ENCODE results near the gene PITPNM1. TPM values are rescaled to one million over a fixed set of nuclear protein-coding genes. Genes with fewer than 3 reads are reported as not detected.

PITPNM1 gene
- total RNA-seq, 1 donor from 2014 or later, result 11.5 TPM

GRCh38 chr11:67455054-67455453, 50.1 kb downstream of the PITPNM1 start, which contains the start of gene CABP4:
TSS of gene CABP4 (plus strand) at chr11:67455354. CDS start at chr11:67455424, 70 bp downstream.
- Mint-ChIP-seq H3K9me3 (ENCODE audit: unreplicated experiment) (no peaks in the 10 kb centered on the region), H3K27ac (ENCODE audit: unreplicated experiment) (no peak within 1 kb of the TSS), H3K4me1 (ENCODE audit: unreplicated experiment) (peaks cover 2% of the 10 kb centered on the region), H3K27me3 (ENCODE audit: unreplicated experiment) (peaks cover 12% of the 10 kb centered on the region), H3K4me3 (ENCODE audit: unreplicated experiment) (peak within 1 kb of the TSS; percentile 62), H3K36me3 (ENCODE audit: low read depth, unreplicated experiment) (no peaks in the 10 kb centered on the region)
- no peak for DNase-seq (ENCODE audit: low spot score)
- TF ChIP-seq, protein P1, sequence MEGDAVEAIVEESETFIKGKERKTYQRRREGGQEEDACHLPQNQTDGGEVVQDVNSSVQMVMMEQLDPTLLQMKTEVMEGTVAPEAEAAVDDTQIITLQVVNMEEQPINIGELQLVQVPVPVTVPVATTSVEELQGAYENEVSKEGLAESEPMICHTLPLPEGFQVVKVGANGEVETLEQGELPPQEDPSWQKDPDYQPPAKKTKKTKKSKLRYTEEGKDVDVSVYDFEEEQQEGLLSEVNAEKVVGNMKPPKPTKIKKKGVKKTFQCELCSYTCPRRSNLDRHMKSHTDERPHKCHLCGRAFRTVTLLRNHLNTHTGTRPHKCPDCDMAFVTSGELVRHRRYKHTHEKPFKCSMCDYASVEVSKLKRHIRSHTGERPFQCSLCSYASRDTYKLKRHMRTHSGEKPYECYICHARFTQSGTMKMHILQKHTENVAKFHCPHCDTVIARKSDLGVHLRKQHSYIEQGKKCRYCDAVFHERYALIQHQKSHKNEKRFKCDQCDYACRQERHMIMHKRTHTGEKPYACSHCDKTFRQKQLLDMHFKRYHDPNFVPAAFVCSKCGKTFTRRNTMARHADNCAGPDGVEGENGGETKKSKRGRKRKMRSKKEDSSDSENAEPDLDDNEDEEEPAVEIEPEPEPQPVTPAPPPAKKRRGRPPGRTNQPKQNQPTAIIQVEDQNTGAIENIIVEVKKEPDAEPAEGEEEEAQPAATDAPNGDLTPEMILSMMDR (IDR thresholded peaks at IDR 0.05; ENCODE audit: unreplicated experiment), result no peak

GRCh38 chr11:67453816-67454732, 51.1 kb downstream of the PITPNM1 start:
- Mint-ChIP-seq H3K4me3 (ENCODE audit: unreplicated experiment) (no peak overlapping the region), H3K9me3 (ENCODE audit: unreplicated experiment) (no peaks in the 10 kb centered on the region), H3K36me3 (ENCODE audit: low read depth, unreplicated experiment) (no peaks in the 10 kb centered on the region), H3K27ac (ENCODE audit: unreplicated experiment) (no peak overlapping the region), H3K27me3 (ENCODE audit: unreplicated experiment) (peaks cover 12% of the 10 kb centered on the region), H3K4me1 (ENCODE audit: unreplicated experiment) (peaks cover 2% of the 10 kb centered on the region)
- TF ChIP-seq, protein P1 (IDR thresholded peaks at IDR 0.05; ENCODE audit: unreplicated experiment), result no peak
- no peak for DNase-seq (ENCODE audit: low spot score)

GRCh38 chr11:67452141-67452952, 52.8 kb downstream of the PITPNM1 start, which contains the start of gene GPR152:
TSS of gene GPR152 (minus strand) at chr11:67452729. CDS start at chr11:67452724, 5 bp downstream.
- DNase-seq (ENCODE audit: low spot score), result no peak
- Mint-ChIP-seq H3K4me3 (ENCODE audit: unreplicated experiment) (no peak within 1 kb of the TSS), H3K4me1 (ENCODE audit: unreplicated experiment) (peaks cover 2% of the 10 kb centered on the region), H3K36me3 (ENCODE audit: low read depth, unreplicated experiment) (no peaks in the 10 kb centered on the region), H3K9me3 (ENCODE audit: unreplicated experiment) (no peaks in the 10 kb centered on the region), H3K27ac (ENCODE audit: unreplicated experiment) (no peak within 1 kb of the TSS), H3K27me3 (ENCODE audit: unreplicated experiment) (peaks cover 9% of the 10 kb centered on the region)
- TF ChIP-seq, protein P1 (IDR thresholded peaks at IDR 0.05; ENCODE audit: unreplicated experiment), result no peak

GRCh38 chr11:67451658-67451976, 53.5 kb downstream of the PITPNM1 start:
- H3K4me1 Mint-ChIP-seq (ENCODE audit: unreplicated experiment), result no peaks in the 10 kb centered on the region
- no peaks in the 10 kb centered on the region for H3K9me3 Mint-ChIP-seq (ENCODE audit: unreplicated experiment)
- no peak overlapping the region for H3K27ac Mint-ChIP-seq (ENCODE audit: unreplicated experiment)
- no peaks in the 10 kb centered on the region for H3K36me3 Mint-ChIP-seq (ENCODE audit: low read depth, unreplicated experiment)
- TF ChIP-seq, protein P1 (IDR thresholded peaks at IDR 0.05; ENCODE audit: unreplicated experiment), result no peak
- DNase-seq (ENCODE audit: low spot score), result no peak
- H3K27me3 Mint-ChIP-seq (ENCODE audit: unreplicated experiment), result peaks cover 7% of the 10 kb centered on the region
- no peak overlapping the region for H3K4me3 Mint-ChIP-seq (ENCODE audit: unreplicated experiment)
